Upper lobe of left lung (tissue), 6 donors: ENCODE data around the gene OSBPL2. TPM values are rescaled to one million over a fixed set of nuclear protein-coding genes. Genes with fewer than 3 reads are reported as not detected.
A peak's percentile ranks its signal among the peaks of the same experiment; 100 is the strongest.

Experiments used
- ATAC-seq, 2 donors: fragments of 200-7000 bp; cut with Tn5 transposase; one replicate each; pipeline ENCODE4 v1.9.1; 2022; ENCODE audit warnings: mild to moderate bottlenecking in 2 of 2, moderate library complexity in 2 of 2; ENCODE audit not compliant: low FRiP score in 2 of 2
- DNase-seq, 2 donors: peaks; one replicate each; pipeline ENCODE4 v3.0.0-alpha.2; 2019 to 2020
- H3K27ac ChIP-seq, 4 donors: fragments of 200-600 bp; sonication (generic); one replicate each; pipeline ENCODE4 v1.5.1; 2016 to 2019
- H3K27me3 ChIP-seq, 4 donors: fragments of 200-600 bp; sonication (generic); one replicate each; pipeline ENCODE4 v1.5.1; 2017 to 2019
- H3K36me3 ChIP-seq, 4 donors: fragments of 200-600 bp; sonication (generic); one replicate each; pipeline ENCODE4 v1.5.1; 2016 to 2019
- H3K4me1 ChIP-seq, 4 donors: fragments of 200-600 bp; sonication (generic); one replicate each; pipeline ENCODE4 v1.5.1; 2018 to 2019
- H3K4me3 ChIP-seq, 4 donors: fragments of 200-600 bp; sonication (generic); one replicate each; pipeline ENCODE4 v1.5.1; 2017 to 2019; ENCODE audit warnings: mild to moderate bottlenecking in 2 of 4, moderate library complexity in 1 of 4
- H3K9me3 ChIP-seq, 4 donors: fragments of 200-600 bp; sonication (generic); one replicate each; pipeline ENCODE4 v1.5.1; 2018 to 2019
- CTCF ChIP-seq, 6 experiments: fragments of 450-650 bp in 4 of 6; fragments of 200-600 bp in 2 of 6; sonication (generic) in 2 of 6; IDR thresholded peaks; one replicate each; pipeline ENCODE4 v1.5.1; 2016 to 2019; ENCODE audit warnings: antibody characterized with exemption in 6 of 6
- EP300 ChIP-seq, 4 donors: sonication (generic); formaldehyde crosslinking; IDR thresholded peaks; one replicate each; pipeline ENCODE4 v1.5.1; 2017; ENCODE audit warnings: antibody characterized with exemption in 4 of 4, control low read depth in 2 of 4
- POLR2A ChIP-seq, 4 donors: fragments of 450-650 bp; IDR thresholded peaks; one replicate each; pipeline ENCODE4 v1.5.1; 2016 to 2017; ENCODE audit warnings: antibody characterized with exemption in 4 of 4, mild to moderate bottlenecking in 2 of 4
- POLR2AphosphoS5 ChIP-seq, 2 donors: sonication (generic); formaldehyde crosslinking; IDR thresholded peaks; one replicate each; pipeline ENCODE4 v1.5.1; 2017; ENCODE audit warnings: antibody characterized with exemption in 2 of 2
- WGBS, 2 donors: methylation state at CpG; one replicate each; pipeline ENCODE4 v1.1.5; 2017 to 2018; 5-methylcytosine and 5-hydroxymethylcytosine counted together
- total RNA-seq, 6 donors: library from RNA; depleted of rRNA in 4 of 6; stranded (reverse); fragments of >200 nt in 4 of 6; gene quantifications; one replicate each; pipeline versions ENCODE4 v1.1.0 to v1.2.1, GENCODE V29; 2016 to 2021
- donor health status: DM: no; HTN: no; CAD: no; lungs with moderate emphysema.
- donor health status: DM: no; HTN: yes; CAD: no; lungs with severe emphysema.

OSBPL2 gene
- total RNA-seq, 6 donors from 2014 or later = 35.7 to 65.0 (median 48.0) TPM

GRCh38 chr20:62227591-62227976 lies 10.7 kb upstream of the OSBPL2 start:
- no peak for ATAC-seq
- H3K4me1 ChIP-seq = no peaks in the 10 kb centered on the region
- TF ChIP-seq EP300 (IDR thresholded peaks at IDR 0.05) (no peak), POLR2A (IDR thresholded peaks at IDR 0.05) (no peak), CTCF (IDR thresholded peaks at IDR 0.05) (no peak), POLR2AphosphoS5 (IDR thresholded peaks at IDR 0.05) (no peak)
- no peaks in the 10 kb centered on the region for H3K9me3 ChIP-seq
- H3K27ac ChIP-seq = no peak overlapping the region
- peak in 1 of 2 donors; percentile 62 for DNase-seq
- H3K27me3 ChIP-seq = peaks cover 0 to 3% (median 0%) of the 10 kb centered on the region in 4 donors
- H3K4me3 ChIP-seq = no peak overlapping the region
- no peaks in the 10 kb centered on the region for H3K36me3 ChIP-seq
- WGBS, 2 donors = 51% methylated on average over 10 of the region's 10 CpGs; no CpG with 5 or more reads in 1 of the 2 donors

DNA sequence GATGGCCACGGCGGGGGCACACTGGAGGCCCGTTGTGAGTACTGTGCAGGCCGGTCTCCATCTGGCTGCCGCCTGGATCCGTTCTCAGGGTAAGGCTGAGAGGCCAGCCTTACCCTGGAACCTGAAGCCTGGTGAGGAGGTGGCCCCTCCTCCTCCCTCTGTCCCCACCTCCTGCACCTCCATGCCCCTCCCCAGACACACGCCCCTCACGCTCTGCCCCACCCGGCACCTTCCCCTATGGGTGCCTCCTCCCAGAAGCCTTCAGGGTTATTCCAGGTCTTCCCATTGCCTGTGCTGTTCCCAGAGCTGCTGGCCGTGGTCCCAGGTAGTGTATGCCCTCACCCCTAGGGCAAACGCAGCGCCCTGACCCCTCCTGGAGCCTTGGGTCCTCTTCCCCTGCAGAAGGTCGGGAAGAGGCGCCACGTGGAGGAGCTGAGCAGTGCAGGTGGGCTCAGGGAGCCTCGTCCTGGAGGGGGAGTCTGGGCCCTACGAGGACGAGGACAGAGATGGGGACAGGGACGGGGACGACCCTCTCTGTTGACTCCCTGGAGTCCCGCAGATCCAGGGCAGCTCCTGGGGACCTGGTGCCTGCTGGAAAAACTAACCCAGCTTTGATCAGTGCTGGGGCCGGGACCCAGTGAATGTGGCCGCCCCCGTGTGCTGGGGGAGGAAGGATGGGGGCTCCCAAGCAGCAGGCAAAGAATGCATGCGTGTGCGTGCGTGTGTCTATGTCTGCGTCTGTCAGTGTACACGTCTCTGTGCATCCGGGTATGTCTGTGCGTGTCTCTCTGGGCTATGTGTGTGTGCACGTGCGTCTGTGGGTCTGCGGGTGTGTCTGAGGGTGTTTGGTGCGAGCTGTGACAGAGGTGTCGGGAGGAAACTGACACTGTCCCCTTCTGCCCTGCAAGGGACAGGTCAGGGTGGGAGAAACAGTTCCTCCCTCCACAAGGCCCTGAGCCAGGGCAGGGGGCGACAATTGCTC lies 10.1 kb upstream of the OSBPL2 start:
- Histone ChIP-seq H3K36me3 (no peaks in the 10 kb centered on the region), H3K9me3 (no peaks in the 10 kb centered on the region), H3K27me3 (no peaks in the 10 kb centered on the region), H3K4me3 (no peak overlapping the region), H3K27ac (no peak overlapping the region), H3K4me1 (no peaks in the 10 kb centered on the region)
- ATAC-seq (no peak), DNase-seq (no peak)
- WGBS, 2 donors = 38 to 51% methylated on average over 27 to 37 of the region's 37 CpGs
- no peak for TF ChIP-seq CTCF (IDR thresholded peaks at IDR 0.05)
- TF ChIP-seq POLR2A (IDR thresholded peaks at IDR 0.05) = no peak
- no peak for TF ChIP-seq EP300 (IDR thresholded peaks at IDR 0.05)

GRCh38 chr20:62228982-62229545 lies 9.3 kb upstream of the OSBPL2 start:
- H3K27me3 ChIP-seq = no peaks in the 10 kb centered on the region
- no peak for ATAC-seq
- WGBS, 2 donors = 71 to 74% methylated on average over 7 of the region's 7 CpGs

GRCh38 chr20:62229667-62230066 lies 8.7 kb upstream of the OSBPL2 start:
- Histone ChIP-seq H3K4me1 (peaks cover 0 to 6% (median 0%) of the 10 kb centered on the region in 4 donors), H3K4me3 (no peak overlapping the region), H3K9me3 (no peaks in the 10 kb centered on the region), H3K27me3 (no peaks in the 10 kb centered on the region), H3K36me3 (no peaks in the 10 kb centered on the region), H3K27ac (no peak overlapping the region)
- ATAC-seq = no peak
- WGBS, 2 donors = 46 to 64% methylated on average over 4 of the region's 4 CpGs
- DNase-seq = no peak
- TF ChIP-seq CTCF (IDR thresholded peaks at IDR 0.05) = no peak
- no peak for TF ChIP-seq POLR2A (IDR thresholded peaks at IDR 0.05)
- no peak for TF ChIP-seq POLR2AphosphoS5 (IDR thresholded peaks at IDR 0.05)
- TF ChIP-seq EP300 (IDR thresholded peaks at IDR 0.05) = no peak

More at GRCh38 chr20:62228982-62229545, 9.3 kb upstream of the OSBPL2 start:
- peaks cover 0 to under 1% (median 0%) of the 10 kb centered on the region in 4 donors for H3K4me1 ChIP-seq
- H3K4me3 ChIP-seq = no peak overlapping the region
- no peaks in the 10 kb centered on the region for H3K36me3 ChIP-seq
- H3K9me3 ChIP-seq = no peaks in the 10 kb centered on the region
- no peak for TF ChIP-seq CTCF (IDR thresholded peaks at IDR 0.05)
- no peak for TF ChIP-seq POLR2AphosphoS5 (IDR thresholded peaks at IDR 0.05)
- no peak for TF ChIP-seq EP300 (IDR thresholded peaks at IDR 0.05)
- TF ChIP-seq POLR2A (IDR thresholded peaks at IDR 0.05) = no peak
- no peak for DNase-seq
- H3K27ac ChIP-seq = no peak overlapping the region
